Hepatocyte (in vitro differentiated cells): ENCODE data around the gene CISH.

Experiments used
- CTCF ChIP-seq: fragments of 200-600 bp; sonication (generic); IDR thresholded peaks from 2 replicates; pipeline ENCODE4 v1.5.1; 2016; ENCODE audit warnings: antibody characterized with exemption, mild to moderate bottlenecking; ENCODE audit not compliant: poor library complexity
- EZH2 ChIP-seq: fragments of 200-600 bp; sonication (generic); IDR thresholded peaks from 2 replicates; pipeline ENCODE4 v1.6.1; 2016; ENCODE audit warnings: antibody characterized with exemption, mild to moderate bottlenecking, borderline replicate concordance
- EZH2phosphoT487 ChIP-seq: fragments of 200-600 bp; sonication (generic); IDR thresholded peaks from one replicate; pipeline ENCODE4 v1.6.1; 2018; ENCODE audit warnings: antibody characterized with exemption, mild to moderate bottlenecking, low read depth, moderate library complexity; ENCODE audit not compliant: unreplicated experiment, severe bottlenecking

- TF ChIP-seq CTCF, result peak; percentile 98
- TF ChIP-seq EZH2phosphoT487, result no peak
- TF ChIP-seq EZH2, result no peak
These were observed 4.6 kb upstream of the CISH start for GRCh38 chr3:50616003-50616769.
